GM08714 (cell line): Measurements from ENCODE around the gene MYBBP1A.
"Not testable (repeated sequence)": the region's sequence is repeated elsewhere in the genome, so short reads cannot be mapped to it uniquely, and the experiment has no call there.

Experiments
- H3K4me3 ChIP-seq: fragments of 200-500 bp; sonication (Bioruptor generic); 2 replicates; pipeline ENCODE4 v1.5.1; 2014; ENCODE audit warnings: mild to moderate bottlenecking, low read length, inconsistent platforms
- ZNF274 ChIP-seq: IDR thresholded peaks from 2 replicates; pipeline ENCODE4 v1.6.1; 2012; ENCODE audit warnings: mild to moderate bottlenecking, low read depth, low read length

The MYBBP1A gene

DNA sequence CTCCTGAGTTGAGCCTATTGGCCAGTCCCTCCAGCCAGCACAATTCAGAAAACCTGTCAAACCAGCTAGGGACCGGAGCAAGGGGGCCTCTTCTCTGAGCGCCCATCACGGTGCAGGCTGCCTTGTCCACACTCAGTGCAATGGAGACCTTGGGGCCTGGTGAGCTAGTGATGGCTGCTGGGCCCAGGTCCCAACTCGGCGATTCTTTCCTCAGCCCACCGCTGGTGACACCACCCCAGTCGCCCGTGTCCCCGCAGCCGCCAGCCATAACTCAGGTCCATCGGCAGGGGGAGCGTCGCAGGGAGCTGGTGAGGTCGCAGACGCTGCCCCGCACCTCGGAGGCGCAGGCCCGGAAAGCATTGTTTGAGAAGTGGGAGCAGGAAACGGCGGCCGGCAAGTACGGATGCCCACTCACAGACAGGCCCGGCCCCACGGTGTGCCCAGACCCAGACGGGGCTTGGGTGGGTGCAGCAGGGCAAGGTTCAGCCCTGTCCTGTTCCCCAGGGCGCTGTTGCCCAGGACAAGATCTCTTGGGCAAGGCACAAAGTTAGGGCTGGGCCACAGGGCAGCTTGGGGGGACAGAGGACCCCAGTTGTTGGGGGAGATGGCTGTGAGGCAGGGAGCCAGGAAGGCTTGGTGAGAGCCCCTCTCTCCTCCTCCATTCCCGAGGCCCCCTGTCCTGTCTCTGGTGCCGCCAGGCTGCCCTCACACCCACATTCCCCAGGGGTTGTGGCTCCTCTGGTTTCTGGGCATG is 39.9 kb upstream of the MYBBP1A start:
- H3K4me3 ChIP-seq, result no peak overlapping the region
- no peak for TF ChIP-seq ZNF274

DNA sequence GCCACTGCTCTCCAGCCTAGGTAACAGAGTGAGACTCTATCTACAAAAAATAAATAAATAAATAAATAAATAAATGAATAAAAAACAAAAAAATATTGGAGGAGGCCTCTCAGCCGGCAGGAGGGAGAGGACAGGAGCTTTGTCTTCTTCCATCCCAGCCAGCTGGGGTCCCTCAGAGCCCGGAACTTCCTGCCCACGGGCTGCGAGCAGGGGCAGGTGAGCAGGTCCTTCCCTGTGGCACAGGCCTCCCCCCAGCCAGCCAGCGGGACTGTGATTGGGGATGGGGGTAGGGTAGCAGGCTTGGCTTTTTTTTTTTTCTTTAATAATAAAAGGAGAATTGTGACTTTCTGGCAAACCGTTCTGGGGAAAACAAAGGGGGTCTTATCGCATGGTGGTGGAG is 39.2 kb upstream of the MYBBP1A start:
- TF ChIP-seq ZNF274, result no peak
- H3K4me3 ChIP-seq, result no peak overlapping the region

DNA sequence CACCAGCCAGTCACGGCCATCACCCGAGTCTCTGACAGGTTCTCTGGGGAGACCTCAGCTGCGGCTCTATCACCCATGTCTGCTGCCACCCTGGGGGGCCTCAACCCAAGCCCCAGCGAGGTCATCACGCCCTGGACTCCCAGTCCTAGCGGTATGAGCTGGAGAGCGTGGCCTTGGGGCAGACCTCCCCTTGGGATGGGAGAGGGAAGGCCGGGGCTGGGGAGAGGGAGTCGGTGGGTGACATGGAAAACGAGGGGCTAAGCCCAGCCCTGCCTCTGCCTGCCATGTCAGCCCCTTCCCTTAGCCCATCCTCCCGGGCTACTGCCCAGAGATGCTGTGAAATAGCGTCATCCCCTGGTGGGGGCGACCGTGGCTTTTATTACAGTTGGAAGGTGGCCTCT is 37.8 kb upstream of the MYBBP1A start:
- TF ChIP-seq ZNF274, result no peak
- H3K4me3 ChIP-seq, result no peak overlapping the region

DNA sequence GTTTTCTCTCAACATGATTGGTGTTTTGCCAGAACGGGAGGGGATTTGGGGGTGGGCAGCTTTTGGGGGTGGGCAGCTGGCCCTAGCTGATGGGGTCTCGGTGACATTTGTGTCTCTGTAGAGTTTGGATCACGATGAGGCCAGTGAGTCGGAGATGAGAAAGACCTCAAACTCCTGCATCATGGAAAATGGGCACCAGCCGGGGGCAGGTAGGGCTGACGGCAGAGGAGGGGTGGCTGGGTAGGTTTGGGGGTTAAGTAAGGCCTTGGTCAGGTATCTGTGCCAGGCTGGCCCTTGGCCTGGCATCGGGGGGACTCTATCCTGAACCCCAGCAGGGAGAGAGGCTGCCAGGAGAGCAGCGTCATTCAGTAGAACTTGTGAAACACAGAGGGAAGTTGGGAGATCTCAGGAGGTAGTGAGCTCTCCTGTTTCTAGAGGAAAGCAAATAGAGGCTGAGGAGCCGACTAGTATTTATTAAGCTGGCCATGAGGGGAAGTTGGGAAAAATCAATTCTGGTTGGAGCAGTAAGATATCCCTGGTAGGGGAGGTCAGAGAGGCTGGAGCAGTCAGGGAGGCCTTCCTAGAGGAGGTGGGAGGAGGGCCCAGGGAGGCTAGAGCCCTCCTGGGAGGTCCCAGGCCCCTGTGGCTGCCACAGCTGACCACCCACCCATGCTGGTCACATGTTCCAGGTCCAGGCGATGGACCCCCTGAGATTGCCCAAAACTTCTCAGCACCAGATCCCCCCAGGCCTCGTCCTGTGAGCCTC is 37.2 kb upstream of the MYBBP1A start:
- no peak for TF ChIP-seq ZNF274
- no peak overlapping the region for H3K4me3 ChIP-seq

DNA sequence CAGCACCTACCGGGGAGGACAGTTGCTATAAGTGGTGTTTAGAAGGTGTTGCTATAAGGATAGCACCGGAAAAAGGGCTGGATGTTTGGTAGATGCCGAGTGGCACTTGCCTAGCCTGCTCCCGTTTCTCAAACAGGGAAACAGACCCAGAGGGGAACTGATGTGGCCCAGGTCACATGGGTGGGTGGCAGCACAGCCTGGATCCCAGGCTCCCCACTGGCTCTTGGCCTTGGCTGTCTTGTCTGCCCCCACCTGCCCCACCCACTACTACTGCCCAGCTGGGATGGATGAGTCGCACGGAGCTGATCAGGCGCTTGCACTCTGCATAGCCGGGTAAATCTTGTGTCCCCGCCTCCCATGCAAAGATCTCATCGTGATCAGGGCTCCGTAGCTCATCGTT is 36.3 kb upstream of the MYBBP1A start:
- no peak overlapping the region for H3K4me3 ChIP-seq
- no peak for TF ChIP-seq ZNF274

DNA sequence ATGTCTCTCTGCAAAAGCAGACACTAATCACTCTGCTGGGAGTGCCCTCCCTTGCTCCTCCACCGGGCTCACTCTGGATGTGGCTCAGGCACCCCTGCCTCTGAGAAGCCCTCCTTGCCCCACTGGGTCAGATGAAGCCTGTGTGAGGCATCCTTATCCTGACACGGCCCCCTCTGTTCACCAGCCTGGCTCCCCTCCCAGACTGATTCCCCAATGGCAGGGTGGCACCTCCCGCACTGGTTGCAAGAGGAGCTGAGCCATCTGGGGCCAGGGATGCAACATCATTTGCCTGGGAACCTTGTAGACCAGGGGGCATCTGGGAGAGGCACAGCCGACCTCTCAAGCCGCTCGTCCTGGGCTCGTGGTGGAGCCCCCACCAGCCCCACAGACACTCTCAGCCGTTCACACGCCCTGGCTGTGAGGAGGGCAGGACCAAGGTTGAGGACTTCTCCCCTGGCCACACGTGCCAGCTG is 35.8 kb upstream of the MYBBP1A start:
- no peak overlapping the region for H3K4me3 ChIP-seq
- no peak for TF ChIP-seq ZNF274

DNA sequence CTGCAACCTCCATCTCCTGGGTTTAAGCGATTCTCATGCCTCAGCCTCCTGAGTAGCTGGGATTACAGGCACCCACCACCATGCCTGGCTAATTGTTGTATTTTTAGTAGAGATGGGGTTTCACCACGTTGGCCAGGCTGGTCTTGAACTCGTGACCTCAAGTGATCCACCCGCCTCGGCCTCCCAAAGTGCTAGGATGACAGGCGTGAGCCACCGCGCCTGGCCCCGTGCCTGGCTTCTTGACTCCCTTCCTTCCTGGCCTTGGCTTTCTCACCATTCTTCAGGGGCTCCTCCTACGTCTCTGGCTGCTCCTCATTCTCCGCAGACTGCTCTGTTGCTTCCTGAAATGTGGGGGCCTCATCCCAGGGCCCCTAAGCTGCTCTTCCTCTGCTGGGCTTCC is 34.9 kb upstream of the MYBBP1A start:
- H3K4me3 ChIP-seq, result not testable (repeated sequence)

DNA sequence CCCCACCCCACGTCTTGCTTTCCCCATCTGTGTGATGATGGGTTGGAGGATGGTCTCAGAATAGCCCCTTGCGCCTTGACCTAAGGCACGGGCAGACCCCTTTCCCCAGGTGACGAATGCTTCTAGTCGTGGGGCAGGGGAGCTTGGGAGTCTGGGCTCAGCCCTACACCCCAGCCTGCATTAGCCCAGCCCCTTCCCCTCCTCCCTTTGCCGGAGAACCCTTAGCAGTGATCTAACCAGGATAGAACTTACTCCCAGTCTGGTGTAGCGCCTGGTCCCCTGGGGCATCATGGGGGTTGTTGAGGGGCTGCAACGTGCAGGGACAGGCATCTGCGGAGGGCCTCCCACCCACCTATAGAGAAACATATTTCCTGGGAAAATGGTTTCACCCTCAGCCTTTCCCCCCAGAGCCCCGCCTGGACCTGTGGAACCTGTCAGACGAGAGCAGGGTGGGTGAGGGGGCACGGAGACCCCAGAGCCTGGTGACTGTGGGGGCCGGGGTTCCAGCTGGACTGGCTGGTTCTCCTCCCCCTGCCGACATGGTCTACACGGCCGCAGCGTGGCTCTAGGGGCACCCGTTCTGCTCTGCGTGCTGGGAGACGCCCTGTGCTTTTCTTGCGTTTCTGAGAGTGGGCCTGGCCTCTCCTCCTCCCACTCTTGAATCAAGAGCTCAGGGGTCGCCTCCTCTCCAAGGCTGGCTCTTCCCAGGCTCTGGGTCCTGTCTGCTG is 33.9 kb upstream of the MYBBP1A start:
- TF ChIP-seq ZNF274, result no peak

DNA sequence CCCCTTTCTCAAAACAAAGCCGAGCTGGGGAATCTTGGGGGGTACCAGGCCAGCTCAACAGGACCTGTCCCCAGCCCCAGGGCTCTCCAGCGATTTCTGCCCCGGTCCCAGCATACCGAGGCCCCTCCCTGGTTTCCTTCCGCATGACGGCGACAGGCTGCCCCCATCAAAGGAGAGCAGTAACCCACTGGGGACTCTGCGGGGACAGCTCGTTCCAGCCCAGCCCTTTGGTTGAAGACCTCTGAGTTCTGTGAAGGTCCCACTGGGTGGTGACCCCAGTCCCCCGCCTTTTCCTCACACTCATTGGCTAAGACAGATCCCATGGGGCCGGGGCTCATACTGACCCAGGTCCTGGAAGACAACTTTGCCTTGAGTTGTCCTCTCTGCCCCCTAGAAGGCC is 33.2 kb upstream of the MYBBP1A start:
- TF ChIP-seq ZNF274, result no peak
- H3K4me3 ChIP-seq, result no peak overlapping the region

More for the DNA sequence above, 33.9 kb upstream of the MYBBP1A start:
- H3K4me3 ChIP-seq, result no peak overlapping the region

DNA sequence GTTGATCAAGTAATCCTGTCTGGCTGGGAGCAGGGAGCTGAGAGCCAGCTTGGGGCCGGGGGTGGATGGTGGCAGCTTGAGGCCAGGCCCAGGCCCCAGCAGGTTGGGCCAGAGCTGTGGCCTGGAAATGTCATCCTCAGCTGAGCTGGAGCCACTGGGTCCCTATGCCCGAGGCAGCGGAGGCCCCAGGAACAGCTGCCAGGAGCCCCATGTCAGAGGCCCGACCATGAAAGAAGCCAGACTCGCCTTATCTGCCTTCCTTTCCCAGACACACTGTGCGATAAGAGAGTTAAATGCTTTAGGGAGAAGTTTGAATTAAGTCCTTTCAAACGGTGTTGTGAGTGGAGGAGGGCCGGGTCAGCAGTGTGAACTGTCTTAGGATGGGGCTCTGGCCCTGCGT is 32.6 kb upstream of the MYBBP1A start:
- H3K4me3 ChIP-seq, result no peak overlapping the region
- no peak for TF ChIP-seq ZNF274

DNA sequence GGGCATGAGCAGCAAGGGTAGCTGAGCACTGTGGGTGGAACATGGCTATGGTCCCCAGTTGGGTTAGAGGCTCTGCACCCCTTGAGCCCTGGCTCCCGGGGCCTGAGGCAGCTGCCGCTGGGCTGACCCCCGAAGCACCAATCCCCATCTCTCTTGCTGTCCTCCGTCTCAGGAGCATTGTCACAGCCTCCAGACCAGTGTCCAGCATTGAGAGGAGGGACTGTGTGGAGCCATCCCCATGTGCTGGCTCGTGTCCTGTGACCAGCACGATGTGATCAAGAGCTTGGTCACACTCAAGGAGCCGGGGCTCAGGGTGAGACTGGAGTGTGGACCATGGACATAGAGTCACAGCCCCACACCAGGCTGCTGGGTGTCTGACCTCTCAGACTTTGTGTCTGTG is 32.0 kb upstream of the MYBBP1A start:
- TF ChIP-seq ZNF274, result no peak
- H3K4me3 ChIP-seq, result no peak overlapping the region

DNA sequence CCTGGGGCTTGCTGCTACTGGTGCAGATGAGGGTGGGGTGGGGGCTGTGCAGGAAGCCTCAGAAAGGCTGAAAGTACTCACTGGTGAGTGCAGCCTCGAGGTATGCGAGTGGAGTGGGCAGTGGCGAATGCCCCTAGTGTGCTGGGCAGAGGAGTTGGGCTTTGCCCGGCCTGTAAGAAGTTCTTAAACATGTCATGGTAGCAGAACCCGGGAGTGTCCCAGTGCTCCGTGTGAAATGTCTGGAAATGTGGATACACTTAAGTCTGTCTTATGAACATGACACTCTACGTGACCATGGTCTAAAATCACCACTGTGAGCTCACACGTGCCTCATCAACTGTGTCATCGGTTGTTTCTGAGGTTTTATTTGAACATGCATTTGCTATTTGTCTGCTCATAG is 30.9 kb upstream of the MYBBP1A start:
- no peak for TF ChIP-seq ZNF274
- H3K4me3 ChIP-seq, result no peak overlapping the region

DNA sequence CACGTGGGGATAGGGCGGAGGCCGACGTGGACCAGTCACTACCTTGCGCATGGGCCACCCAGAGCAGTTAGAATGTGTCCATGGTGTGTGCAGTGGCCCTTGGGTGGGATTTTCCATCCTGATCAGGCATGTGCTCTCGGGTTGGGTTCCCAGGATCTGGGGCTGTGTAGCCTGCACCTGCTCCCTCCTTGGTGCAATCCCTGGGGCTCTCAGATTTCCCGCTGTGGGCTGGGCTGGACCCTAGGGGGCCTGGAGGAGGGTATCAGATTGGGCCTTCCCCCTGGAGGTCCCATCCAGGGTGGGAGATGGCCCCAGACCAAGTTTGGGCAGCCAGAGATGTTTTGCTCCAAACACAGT is 30.4 kb upstream of the MYBBP1A start:
- TF ChIP-seq ZNF274, result no peak
- H3K4me3 ChIP-seq, result no peak overlapping the region

DNA sequence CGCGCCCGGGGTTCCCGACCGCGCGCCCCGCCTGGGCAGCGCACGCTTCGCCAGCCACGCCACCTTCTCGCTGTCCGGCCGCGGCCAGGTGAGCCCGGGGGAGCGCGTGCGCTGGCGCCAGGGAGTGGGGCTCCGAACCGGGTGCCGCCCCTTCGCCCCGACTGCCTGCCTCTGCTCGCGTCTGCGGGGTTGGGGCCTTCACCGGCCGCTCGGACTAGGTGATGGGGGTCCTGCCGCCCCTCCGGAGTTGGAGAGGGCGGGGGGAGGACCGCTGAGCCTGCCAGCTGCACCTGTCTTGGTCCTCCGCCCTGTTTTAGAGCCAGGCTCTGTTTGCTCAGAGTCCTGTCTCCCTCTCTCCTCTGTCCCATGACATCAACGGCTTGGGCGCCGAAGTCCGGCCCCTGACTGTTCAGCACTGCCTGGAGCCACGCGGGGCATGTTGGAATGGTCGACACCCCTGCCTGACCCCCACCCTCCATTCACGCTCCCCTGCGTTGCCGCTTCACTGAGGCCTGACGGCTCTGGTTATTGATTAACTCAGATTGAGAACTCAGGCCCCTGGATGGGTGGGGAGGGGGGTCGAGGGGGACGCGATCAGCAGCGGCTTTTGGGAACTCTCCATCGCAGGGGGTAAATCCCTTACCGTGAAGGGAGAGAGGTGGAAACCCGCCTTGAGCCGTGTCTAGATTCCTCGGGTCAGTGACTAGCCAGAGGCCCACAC is 29.9 kb upstream of the MYBBP1A start:
- TF ChIP-seq ZNF274, result no peak
- no peak overlapping the region for H3K4me3 ChIP-seq
